Measurements from ENCODE around the gene RAB11FIP4. TPM values are rescaled to one million over a fixed set of nuclear protein-coding genes. Genes with fewer than 3 reads are reported as not detected.

Gene RAB11FIP4
- total RNA-seq, 1 experiment from 2014 or later, result 10.8 TPM

GRCh38 chr17:31564291-31564690 lies 172.8 kb downstream of the RAB11FIP4 start:
- no TSS peak for BruUV-seq (replicated peaks)
- ChIA-PET CTCF (no interaction called here), POLR2A (interaction anchor here (0.6 to 1.0 kb wide), 2 partner anchors 17 to 392 kb away, joined by 3 to 5 read pairs; no protein-coding TSS in a partner anchor)
- H3K27me3 ChIP-seq (ENCODE audit: control insufficient read depth, insufficient read depth, low read length), result no peaks in the 10 kb centered on the region
- no peak for TF ChIP-seq REST (IDR thresholded peaks at IDR 0.05; ENCODE audit: insufficient read depth in 1 of 2, low read depth in 2 of 2, low read length in 1 of 2)
- TF ChIP-seq POLR2AphosphoS5 (IDR thresholded peaks at IDR 0.05; ENCODE audit: low read depth, low read length), result no peak
- no peak for TF ChIP-seq SIN3A (IDR thresholded peaks at IDR 0.05; ENCODE audit: borderline replicate concordance, insufficient read depth, low read depth, low read length)
- no peak for TF ChIP-seq CTCF (IDR thresholded peaks at IDR 0.05)
- no peak for TF ChIP-seq TCF7L2 (IDR thresholded peaks at IDR 0.05; ENCODE audit: low read depth, low read length)
- intact Hi-C loops (cut with micrococcal nuclease; ENCODE audit: unreplicated experiment) (no loop called here), in situ Hi-C loops (cut with HindIII; ENCODE audit: low pct_unique_long_range_greater_than_20kb, low sequenced_read_pairs) (no loop called here)
- H3K27ac ChIP-seq (ENCODE audit: low read length), result peak overlapping the region; percentile 44
- no peak for ATAC-seq
- no peak for DNase-seq (ENCODE audit: low read depth, low spot score)
- H3K4me3 ChIP-seq (ENCODE audit: low read depth in 2 of 2, low read length in 2 of 2), result no peak overlapping the region
- H3K9me3 ChIP-seq (ENCODE audit: control insufficient read depth, insufficient read depth, low read depth, low read length), result no peaks in the 10 kb centered on the region
- no peaks in the 10 kb centered on the region for H3K36me3 ChIP-seq (ENCODE audit: control insufficient read depth, insufficient read depth, low read length)
- H3K4me1 ChIP-seq (ENCODE audit: control insufficient read depth, insufficient read depth, low read length), result peaks cover 62% of the 10 kb centered on the region

- in situ Hi-C loops (cut with HindIII; ENCODE audit: low pct_unique_long_range_greater_than_20kb, low sequenced_read_pairs), result no loop called here
- H3K27ac ChIP-seq (ENCODE audit: low read length), result peak overlapping the region; percentile 44
- H3K36me3 ChIP-seq (ENCODE audit: control insufficient read depth, insufficient read depth, low read length), result no peaks in the 10 kb centered on the region
- DNase-seq (ENCODE audit: low read depth, low spot score) (no peak), ATAC-seq (no peak)
- ChIA-PET CTCF (no interaction called here), POLR2A (interaction anchor here (0.6 to 1.0 kb wide), 2 partner anchors 16 to 393 kb away, joined by 3 to 5 read pairs; no protein-coding TSS in a partner anchor)
- H3K9me3 ChIP-seq (ENCODE audit: control insufficient read depth, insufficient read depth, low read depth, low read length), result no peaks in the 10 kb centered on the region
- intact Hi-C loops (cut with micrococcal nuclease; ENCODE audit: unreplicated experiment), result no loop called here
- no peaks in the 10 kb centered on the region for H3K27me3 ChIP-seq (ENCODE audit: control insufficient read depth, insufficient read depth, low read length)
- H3K4me1 ChIP-seq (ENCODE audit: control insufficient read depth, insufficient read depth, low read length), result peaks cover 68% of the 10 kb centered on the region
- 0 out of 4 replicates have a peak overlapping the region, but pooled peaks of 1 of the 2 experiments have one; percentile 6 for H3K4me3 ChIP-seq (ENCODE audit: low read depth in 2 of 2, low read length in 2 of 2)
- no TSS peak for BruUV-seq (replicated peaks)
- TF ChIP-seq TCF7L2 (IDR thresholded peaks at IDR 0.05; ENCODE audit: low read depth, low read length) (no peak), SIN3A (IDR thresholded peaks at IDR 0.05; ENCODE audit: borderline replicate concordance, insufficient read depth, low read depth, low read length) (no peak), CTCF (IDR thresholded peaks at IDR 0.05) (no peak), POLR2AphosphoS5 (IDR thresholded peaks at IDR 0.05; ENCODE audit: low read depth, low read length) (no peak)
These were observed 173.4 kb downstream of the RAB11FIP4 start for GRCh38 chr17:31564883-31565301.
